Astrocyte (in vitro differentiated cells and primary cell): ENCODE measurements around the gene CCDC137.

Experiments
- CTCF ChIP-seq: IDR thresholded peaks from 2 replicates; pipeline ENCODE4 v1.5.1; 2011; ENCODE audit warnings: low read depth, mild to moderate bottlenecking, inconsistent platforms, low read length, moderate library complexity; ENCODE audit not compliant: insufficient read depth
- EZH2 ChIP-seq: IDR thresholded peaks from 2 replicates; pipeline ENCODE4 v1.6.1; 2012; ENCODE audit warnings: mild to moderate bottlenecking, low read length, inconsistent platforms; ENCODE audit not compliant: insufficient read depth

GRCh38 chr17:81688616-81689015, 22.1 kb downstream of the CCDC137 start:
- TF ChIP-seq CTCF (no peak), EZH2 (no peak)
